Osteoblast (primary cell): ENCODE measurements around the gene FAM120A. TPM values are rescaled to one million over a fixed set of nuclear protein-coding genes. Genes with fewer than 3 reads are reported as not detected.

Source experiments
- DNase-seq: peaks from one replicate; pipeline ENCODE4 v3.0.0; 2011; ENCODE audit warnings: low spot score, mixed read lengths; ENCODE audit not compliant: insufficient read length; ENCODE audit errors: missing footprints
- H2AFZ ChIP-seq: 2 replicates; pipeline ENCODE4 v1.6.0; 2011; ENCODE audit warnings: mild to moderate bottlenecking, low read length
- H3K27ac ChIP-seq: 2 replicates; pipeline ENCODE4 v1.5.1; 2011; ENCODE audit warnings: mild to moderate bottlenecking, low read depth, low read length, moderate library complexity
- H3K27me3 ChIP-seq: 2 replicates; pipeline ENCODE4 v1.6.0; 2012; ENCODE audit warnings: mild to moderate bottlenecking, control low read depth, inconsistent platforms, low read length, moderate library complexity; ENCODE audit not compliant: insufficient read depth
- H3K36me3 ChIP-seq: 2 replicates; pipeline ENCODE4 v1.5.1; 2011; ENCODE audit warnings: mild to moderate bottlenecking, low read length, control low read depth, moderate library complexity; ENCODE audit not compliant: insufficient read depth
- H3K4me1 ChIP-seq: 2 replicates; pipeline ENCODE4 v1.5.1; 2011; ENCODE audit warnings: mild to moderate bottlenecking, low read length, control low read depth, moderate library complexity; ENCODE audit not compliant: insufficient read depth
- H3K4me2 ChIP-seq: 2 replicates; pipeline ENCODE4 v1.6.0; 2011; ENCODE audit warnings: mild to moderate bottlenecking, low read length; ENCODE audit not compliant: insufficient read depth
- H3K4me3 ChIP-seq: fragments of 200-600 bp; sonication (generic); 3 replicates; pipeline ENCODE4 v1.5.1; 2012; ENCODE audit warnings: mild to moderate bottlenecking, low read length, inconsistent platforms; ENCODE audit not compliant: insufficient read depth
- H3K79me2 ChIP-seq: 2 replicates; pipeline ENCODE4 v1.6.0; 2012; ENCODE audit warnings: mild to moderate bottlenecking, low read length, control low read depth, inconsistent platforms; ENCODE audit not compliant: insufficient read depth
- H3K9me3 ChIP-seq: 2 replicates; pipeline ENCODE4 v1.5.1; 2011; ENCODE audit warnings: low read depth, low read length, control low read depth
- H4K20me1 ChIP-seq: 2 replicates; pipeline ENCODE4 v1.6.0; 2012; ENCODE audit warnings: mild to moderate bottlenecking, low read length, control low read depth; ENCODE audit not compliant: insufficient read depth
- total RNA-seq: library from RNA; depleted of rRNA; stranded (reverse); fragments of >200 nt; gene quantifications from 2 replicates; pipeline ENCODE4 v1.2.3, GENCODE V29; 2012
- TF ChIP-seq, protein P1 (sequence below): IDR thresholded peaks from 2 replicates; pipeline ENCODE4 v1.5.1; 2011; ENCODE audit warnings: mild to moderate bottlenecking, low read depth, low read length, moderate library complexity; ENCODE audit errors: extremely low read depth

Gene FAM120A
- total RNA-seq, 1 donor, result 136 TPM

DNA sequence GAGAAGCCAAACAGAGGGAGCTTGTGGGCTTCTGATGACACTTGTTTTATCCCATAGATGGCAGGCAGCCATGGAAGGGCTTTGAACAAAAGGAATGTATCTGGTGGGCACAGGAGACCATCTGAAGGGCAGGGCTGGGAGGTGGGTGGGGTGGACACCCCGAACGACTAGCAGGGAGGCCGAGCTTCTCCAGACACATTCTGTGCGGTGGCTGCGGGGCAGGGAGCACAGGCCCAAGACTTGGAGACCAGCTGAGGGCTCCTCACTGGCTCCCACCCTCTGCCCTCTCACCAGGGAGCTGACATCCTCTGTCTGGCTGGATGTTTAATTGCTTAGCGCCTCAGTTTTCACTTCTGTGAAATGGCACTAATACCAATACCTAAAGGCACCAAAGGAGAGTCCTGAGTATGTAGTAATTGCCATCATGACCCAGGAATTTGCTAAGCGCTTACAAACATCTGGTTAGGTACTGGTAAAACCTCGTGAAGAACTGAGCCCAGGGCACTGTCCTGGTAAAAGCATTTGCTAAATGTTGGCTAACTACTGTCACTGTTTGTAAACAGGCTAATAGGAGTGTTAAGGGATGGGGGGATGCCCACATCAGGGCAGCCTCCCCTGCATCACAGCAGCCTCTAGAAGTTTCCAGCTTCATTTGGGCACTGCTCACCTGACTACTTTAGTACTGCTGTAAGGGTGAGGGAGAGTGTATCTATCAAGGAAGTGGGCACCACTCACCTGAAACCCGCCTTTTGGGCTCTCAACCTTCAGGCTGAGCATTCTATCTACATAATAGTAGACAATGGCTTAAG, 122.8 kb downstream of the FAM120A start:
- H3K79me2 ChIP-seq, result peaks cover 34% of the 10 kb centered on the region
- H3K36me3 ChIP-seq, result no peaks in the 10 kb centered on the region
- H3K27me3 ChIP-seq, result no peaks in the 10 kb centered on the region
- no peak overlapping the region for H2AFZ ChIP-seq
- no peak overlapping the region for H3K4me3 ChIP-seq
- H3K9me3 ChIP-seq, result no peaks in the 10 kb centered on the region
- H3K27ac ChIP-seq, result no peak overlapping the region
- peak; percentile 56 for DNase-seq
- TF ChIP-seq, protein P1, sequence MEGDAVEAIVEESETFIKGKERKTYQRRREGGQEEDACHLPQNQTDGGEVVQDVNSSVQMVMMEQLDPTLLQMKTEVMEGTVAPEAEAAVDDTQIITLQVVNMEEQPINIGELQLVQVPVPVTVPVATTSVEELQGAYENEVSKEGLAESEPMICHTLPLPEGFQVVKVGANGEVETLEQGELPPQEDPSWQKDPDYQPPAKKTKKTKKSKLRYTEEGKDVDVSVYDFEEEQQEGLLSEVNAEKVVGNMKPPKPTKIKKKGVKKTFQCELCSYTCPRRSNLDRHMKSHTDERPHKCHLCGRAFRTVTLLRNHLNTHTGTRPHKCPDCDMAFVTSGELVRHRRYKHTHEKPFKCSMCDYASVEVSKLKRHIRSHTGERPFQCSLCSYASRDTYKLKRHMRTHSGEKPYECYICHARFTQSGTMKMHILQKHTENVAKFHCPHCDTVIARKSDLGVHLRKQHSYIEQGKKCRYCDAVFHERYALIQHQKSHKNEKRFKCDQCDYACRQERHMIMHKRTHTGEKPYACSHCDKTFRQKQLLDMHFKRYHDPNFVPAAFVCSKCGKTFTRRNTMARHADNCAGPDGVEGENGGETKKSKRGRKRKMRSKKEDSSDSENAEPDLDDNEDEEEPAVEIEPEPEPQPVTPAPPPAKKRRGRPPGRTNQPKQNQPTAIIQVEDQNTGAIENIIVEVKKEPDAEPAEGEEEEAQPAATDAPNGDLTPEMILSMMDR, result no peak
- peaks cover 16% of the 10 kb centered on the region for H3K4me1 ChIP-seq
- H3K4me2 ChIP-seq, result no peak overlapping the region
- H4K20me1 ChIP-seq, result peaks cover 13% of the 10 kb centered on the region

DNA sequence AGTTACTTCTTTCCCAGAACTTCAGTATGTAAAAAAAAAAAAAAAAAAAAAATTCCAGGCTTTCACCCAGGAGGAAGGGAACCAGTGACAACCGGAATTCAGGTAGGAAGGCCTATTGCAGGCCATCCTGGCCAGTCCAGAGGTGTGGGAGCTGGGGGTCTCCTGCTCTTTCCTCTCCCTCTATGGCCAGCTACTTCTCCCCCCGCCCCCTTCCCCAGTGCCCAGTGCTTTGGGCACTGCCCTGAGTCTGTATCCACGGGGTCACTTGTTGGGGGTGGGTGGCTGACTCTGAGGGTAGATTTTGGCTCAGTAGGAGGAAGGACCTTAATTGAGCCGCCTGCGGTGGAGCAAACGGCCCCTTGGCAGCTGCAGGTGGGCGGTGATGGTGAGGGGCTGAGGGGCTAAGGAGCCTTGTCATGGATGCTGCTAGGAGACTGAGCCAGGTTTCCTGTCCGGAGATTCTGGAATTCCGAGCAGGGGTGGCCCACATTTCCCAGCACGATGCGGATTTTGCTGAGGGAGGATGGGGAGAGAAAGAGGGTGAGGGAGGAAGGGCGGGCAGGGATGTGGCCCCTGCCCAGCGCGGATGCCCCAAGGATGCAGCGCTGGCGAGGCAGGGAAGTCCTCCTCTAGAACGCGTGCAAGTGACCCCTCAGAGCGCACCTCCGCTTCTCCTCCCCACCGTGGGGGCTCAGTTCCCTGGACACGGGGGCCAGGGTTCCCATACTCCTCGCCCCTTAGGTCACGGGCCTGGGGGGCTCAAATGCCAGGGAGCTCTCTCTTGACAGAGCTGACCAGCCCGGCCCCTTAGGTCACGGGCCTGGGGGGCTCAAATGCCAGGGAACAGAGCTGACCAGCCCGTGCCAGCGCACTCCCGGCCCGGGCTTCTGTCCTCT, 123.7 kb downstream of the FAM120A start:
- no peaks in the 10 kb centered on the region for H3K27me3 ChIP-seq
- peaks cover 17% of the 10 kb centered on the region for H4K20me1 ChIP-seq
- H2AFZ ChIP-seq, result peak overlapping the region; percentile 75
- peak overlapping the region; percentile 90 for H3K4me2 ChIP-seq
- peak; percentile 91 for DNase-seq
- H3K4me3 ChIP-seq, result peak overlapping the region; percentile 79
- TF ChIP-seq, protein P1, result no peak
- H3K9me3 ChIP-seq, result no peaks in the 10 kb centered on the region
- H3K4me1 ChIP-seq, result peaks cover 16% of the 10 kb centered on the region
- no peaks in the 10 kb centered on the region for H3K36me3 ChIP-seq
- peak overlapping the region; percentile 66 for H3K27ac ChIP-seq
- peaks cover 42% of the 10 kb centered on the region for H3K79me2 ChIP-seq

- H3K9me3 ChIP-seq, result no peaks in the 10 kb centered on the region
- peak; percentile 96 for DNase-seq
- peak overlapping the region; percentile 75 for H2AFZ ChIP-seq
- H3K27me3 ChIP-seq, result no peaks in the 10 kb centered on the region
- peak overlapping the region; percentile 79 for H3K4me3 ChIP-seq
- H3K27ac ChIP-seq, result peak overlapping the region; percentile 66
- peaks cover 49% of the 10 kb centered on the region for H3K79me2 ChIP-seq
- H4K20me1 ChIP-seq, result peaks cover 24% of the 10 kb centered on the region
- TF ChIP-seq, protein P1, result no peak
- H3K4me1 ChIP-seq, result peaks cover 16% of the 10 kb centered on the region
- H3K4me2 ChIP-seq, result peak overlapping the region; percentile 90
- H3K36me3 ChIP-seq, result no peaks in the 10 kb centered on the region
Measured at GRCh38 chr9:93575796-93576257, 124.3 kb downstream of the FAM120A start.
